Activated T-helper 1 cell treated with Interleukin-2 at 50 U/mL for 16 hours (primary cell): ENCODE data around the gene PLD1.
"Not testable (repeated sequence)": the region's sequence is repeated elsewhere in the genome, so short reads cannot be mapped to it uniquely, and the experiment has no call there.

Experiments
- DNase-seq: peaks from one replicate; pipeline ENCODE4 v3.0.0-alpha.2; 2020; ENCODE audit warnings: low read depth

PLD1 gene

DNA sequence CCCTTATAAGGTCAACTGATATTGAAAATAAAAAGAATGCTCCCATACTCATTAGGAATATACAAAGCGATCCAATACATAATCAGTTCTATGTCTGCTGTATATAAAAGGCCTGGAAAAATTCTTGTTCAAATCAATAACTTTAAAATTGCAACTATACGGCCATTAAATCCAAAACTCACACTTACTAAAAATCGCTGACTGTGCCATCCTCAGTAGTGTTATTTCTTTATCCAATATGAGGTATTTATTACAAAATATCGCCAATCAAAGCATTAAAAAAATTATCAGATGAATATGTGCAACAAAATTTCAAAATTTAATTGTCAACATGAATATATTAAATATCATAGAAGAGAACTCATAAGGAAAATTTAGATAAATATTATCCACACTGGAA lies 146.5 kb downstream of the PLD1 start:
- DNase-seq = no peak

DNA sequence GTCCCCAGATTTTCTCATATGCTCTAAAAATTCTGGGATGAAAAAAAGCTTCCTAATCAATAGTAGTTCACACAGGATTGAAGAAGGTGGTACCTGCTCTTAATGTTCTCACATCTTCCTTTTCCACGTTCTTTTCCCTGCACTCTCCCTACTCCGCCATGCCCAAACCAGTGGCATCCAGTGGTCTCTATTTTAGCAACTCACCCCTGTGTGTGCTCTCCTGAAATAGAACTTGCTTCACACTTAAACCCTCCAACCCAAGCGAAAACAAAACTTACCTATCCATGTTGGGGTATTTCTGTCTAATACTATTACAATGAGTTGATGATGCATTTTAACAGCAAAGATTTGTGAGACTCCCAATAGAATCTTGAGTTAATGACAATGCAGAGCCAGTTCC lies 148.8 kb downstream of the PLD1 start:
- no peak for DNase-seq

DNA sequence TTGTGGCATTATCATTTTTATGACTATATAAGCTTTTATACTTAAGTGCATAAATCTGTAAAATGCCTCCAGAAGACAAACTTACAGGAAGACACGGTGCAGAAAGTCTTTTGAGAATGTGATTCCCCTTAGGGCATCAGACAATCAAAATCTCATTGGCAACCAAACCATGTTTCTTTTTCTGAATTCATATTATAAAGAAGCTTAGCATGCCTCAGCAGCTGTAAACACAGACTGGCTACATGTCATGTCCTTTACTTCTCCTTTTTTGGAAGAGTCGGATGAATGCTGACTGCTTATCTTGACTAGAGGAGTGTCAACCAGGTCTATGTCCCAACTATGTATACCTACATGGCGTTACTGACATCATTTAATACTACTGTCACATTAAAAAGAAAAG lies 150.1 kb downstream of the PLD1 start:
- no peak for DNase-seq

DNA sequence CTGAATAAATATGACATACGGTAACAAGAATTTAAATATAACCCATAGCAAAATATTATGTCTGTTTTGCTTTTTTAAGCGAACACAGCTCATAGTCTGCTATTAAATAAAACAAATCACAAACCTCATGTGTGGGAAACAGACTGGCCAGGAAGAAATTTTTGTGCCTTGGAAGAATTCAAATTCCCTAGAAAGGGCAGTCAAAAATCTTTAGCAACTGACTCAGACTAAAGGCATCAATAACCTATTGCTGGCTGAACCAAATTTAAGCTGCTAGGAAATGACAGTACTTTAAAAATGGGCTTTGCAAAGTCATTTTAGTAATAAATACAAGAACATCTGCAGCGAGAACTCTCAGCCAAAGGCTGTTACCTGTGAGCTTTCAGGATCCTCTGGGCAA lies 151.4 kb downstream of the PLD1 start:
- no peak for DNase-seq

DNA sequence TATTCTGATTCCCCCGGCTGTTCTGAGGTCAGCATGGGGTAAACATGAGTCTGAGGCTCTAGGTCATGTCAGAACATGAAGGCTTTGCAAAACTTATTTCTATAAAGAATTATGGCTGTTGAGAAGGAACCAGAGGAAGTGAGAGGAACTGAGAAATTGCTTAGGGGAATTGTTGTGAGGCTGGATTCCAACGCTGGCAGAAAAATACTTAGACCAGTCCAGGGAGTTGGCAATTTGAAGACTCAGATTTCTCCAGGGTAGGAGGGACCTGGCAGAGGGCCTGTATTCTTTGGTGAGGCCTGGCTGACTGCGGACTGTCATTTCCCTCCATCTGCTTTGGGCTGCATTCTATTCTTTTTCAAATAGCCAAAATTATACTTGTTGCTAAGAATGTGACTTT lies 155.5 kb downstream of the PLD1 start:
- no peak for DNase-seq

DNA sequence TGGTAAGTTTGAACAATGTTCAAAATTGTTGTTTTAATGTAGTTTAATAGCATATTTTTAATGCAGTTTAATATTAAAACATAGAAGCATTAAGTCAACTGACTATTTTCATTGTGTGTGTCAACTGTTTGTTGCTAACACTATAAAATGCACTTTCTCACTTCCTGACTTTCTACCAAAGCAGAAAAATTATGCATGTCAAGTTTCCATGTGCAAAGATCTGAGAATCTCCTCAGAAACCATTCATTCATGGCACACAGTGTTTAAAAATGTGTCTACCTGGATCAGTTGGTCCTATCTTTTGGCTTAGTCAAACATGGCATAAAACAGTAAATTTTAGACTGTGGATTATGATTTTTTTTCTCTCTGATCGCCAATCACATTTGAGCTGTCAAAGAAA lies 156.0 kb downstream of the PLD1 start:
- DNase-seq = no peak

DNA sequence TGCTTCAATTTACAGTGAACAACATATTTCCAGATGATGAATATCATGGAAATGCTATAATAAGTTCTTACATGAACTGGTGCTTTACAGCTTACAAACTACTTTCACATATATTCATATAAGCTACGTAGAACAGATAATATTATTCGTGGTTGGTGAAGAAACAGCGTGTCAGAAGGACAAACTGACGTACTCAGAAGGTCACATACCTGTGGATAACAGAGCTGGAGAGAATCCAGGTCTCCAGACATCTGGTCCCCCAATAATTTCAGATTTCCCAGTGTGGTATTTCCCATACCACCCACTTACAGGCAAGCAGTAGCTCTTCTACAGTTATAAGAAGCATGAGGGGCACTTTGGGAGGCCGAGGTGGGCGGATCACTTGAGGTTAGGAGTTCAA lies 156.6 kb downstream of the PLD1 start:
- DNase-seq = no peak

DNA sequence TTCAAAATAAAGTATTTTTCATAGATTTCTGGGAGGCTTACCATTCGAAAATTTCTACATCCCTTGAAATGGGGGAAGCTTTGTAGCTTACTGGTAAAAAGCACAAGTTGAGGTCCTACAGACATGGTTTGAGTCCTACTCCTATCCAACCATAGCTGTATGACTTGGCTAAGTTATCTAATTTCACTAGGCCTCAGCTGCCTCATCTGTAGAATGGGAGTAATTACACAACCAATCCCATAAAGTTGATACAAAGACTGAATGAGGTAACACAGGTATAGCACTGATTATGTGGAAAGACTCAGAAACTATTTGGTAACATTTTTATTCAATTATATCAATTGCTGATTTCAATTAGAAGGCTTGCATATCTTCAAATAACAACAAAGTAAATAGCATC lies 157.4 kb downstream of the PLD1 start:
- DNase-seq = no peak

DNA sequence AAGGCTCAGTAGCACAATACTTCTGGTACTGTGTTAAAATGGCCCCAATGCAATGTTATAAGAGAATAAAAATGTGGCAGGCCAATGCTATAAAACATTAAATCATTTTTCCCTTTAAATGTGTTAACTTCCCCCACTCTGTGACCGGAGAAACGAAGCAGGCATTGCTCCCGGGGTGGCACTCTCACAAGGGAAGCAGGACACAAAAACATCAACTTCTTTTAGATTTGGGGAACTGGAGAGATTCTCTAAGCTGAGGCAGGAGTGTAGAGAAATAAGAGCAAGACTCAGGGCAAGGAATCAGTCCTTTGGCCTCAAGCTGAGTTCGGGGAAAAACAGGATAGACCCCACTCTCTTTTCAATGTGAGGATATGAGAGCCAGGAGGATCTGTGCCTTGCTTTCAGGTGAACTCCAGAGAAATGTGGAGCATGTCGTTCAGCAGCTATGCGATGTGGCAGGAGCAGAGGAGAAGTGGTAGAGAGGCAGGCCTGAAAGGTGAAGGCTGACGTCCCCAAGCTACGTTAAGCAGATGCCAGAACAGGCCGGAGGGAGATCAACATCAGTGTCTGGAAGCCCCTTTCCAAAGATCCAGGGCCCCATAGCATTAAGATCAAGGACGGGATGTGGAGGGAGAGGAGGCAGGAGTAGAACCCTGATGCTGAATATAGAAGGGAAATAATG lies 160.2 kb downstream of the PLD1 start:
- DNase-seq = no peak

DNA sequence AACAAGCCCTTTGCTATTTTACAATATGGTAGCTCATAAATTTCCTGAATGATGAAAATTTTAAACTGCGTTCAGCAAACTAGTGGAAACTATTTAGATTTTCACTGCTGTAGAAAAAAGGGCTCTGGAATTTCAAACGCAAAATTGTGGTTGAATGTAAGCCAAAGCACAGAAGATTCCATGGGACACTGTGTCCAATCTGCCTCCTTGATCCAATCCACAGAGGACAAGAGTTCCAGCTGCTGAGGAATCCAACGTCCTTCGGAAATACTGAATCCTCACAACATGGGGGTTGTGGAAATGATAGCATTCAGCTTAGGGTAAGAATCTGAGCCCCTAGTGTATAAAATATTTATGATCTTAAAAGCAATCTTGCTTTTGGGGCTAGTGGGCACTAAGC lies 161.0 kb downstream of the PLD1 start:
- DNase-seq = no peak

DNA sequence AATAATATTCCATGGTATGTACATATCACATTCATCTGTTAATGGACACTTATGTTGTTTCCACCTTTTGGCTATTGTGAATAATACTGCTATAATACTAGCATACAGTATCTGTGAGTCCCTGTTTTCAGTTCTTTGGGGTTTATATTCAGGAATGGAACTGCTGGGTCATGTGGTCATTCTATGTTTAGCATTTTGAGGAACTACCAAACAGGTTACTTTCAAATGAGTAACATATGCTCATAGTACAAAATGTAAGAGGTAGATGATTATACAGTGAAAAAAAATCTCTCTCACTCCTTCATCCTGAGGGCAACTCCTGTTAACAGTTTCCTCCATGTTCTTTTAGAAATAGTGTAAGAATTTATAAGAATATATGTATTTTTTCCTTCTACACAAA lies 162.2 kb downstream of the PLD1 start:
- no peak for DNase-seq

DNA sequence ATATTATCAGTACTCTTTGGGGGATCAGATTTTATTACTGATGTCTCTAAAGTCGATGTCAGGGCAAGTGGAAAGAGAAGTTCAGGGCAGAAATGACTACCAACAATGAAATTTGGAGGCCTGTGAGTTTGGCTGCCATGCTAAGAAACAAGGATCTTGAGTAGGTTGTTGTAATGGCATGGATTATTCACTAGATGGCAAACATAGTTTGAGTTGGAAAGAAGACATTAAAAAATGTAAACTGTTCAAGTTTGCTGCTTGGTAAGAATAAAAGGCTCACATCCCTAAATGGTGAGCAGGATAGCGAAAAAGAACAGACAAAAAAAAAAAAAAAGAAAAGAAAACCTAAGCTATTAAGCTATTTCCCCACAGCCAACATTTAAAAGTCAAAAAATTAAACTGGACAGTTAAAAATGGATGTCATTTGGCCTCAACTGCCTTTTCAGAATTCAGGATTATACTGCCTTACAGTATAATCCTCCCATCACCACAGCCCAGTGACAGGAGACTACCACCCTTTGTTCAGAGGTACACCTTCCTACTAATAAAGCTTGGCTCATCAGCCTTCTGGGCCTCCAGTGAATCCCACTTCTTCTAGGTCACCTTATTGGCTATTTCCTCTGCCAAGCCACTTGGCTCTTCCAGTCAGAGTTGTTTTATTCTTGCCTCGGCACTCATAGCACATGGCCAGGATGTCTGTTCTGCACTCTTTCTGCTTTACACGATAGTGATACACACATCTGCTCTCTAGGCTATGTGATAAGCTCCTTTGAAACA lies 163.7 kb downstream of the PLD1 start:
- DNase-seq = no peak

DNA sequence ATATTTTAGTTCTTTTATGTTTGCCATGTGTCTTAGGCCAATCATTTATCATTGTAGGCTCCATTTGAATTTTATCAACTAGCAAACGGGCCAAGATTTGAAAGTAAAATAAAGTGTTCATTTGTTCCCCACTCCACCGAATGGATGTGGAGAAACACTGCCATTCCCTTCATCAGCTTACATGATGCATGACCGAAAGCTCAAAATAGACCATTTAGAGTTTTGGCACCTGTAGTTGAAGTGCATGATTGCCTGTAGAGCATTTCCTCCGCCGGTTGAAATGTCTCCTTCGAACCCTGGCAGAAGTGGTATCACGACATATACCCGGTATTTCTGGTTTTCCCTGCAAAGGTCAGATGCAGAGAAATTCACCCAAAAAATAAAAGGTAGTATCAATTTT lies 165.6 kb downstream of the PLD1 start:
- no peak for DNase-seq

DNA sequence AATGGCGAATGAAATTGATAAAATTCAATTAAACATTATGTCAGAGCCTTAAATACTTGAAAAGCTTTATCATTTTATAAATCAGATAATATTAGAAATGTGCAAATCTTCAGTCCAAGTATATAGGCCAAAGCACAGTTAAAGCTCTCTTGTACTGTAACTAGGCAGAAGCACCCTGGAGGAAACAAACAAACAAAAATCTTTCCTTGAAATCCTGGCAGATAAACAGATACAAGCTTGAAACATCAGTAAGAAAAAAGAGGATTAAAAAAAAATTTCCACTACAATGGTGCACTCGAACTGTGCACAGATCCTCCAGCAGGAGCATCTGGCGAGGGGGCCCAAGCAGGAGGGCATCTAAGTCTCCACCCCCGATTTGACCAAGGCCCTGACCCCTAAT lies 166.6 kb downstream of the PLD1 start:
- DNase-seq = no peak

DNA sequence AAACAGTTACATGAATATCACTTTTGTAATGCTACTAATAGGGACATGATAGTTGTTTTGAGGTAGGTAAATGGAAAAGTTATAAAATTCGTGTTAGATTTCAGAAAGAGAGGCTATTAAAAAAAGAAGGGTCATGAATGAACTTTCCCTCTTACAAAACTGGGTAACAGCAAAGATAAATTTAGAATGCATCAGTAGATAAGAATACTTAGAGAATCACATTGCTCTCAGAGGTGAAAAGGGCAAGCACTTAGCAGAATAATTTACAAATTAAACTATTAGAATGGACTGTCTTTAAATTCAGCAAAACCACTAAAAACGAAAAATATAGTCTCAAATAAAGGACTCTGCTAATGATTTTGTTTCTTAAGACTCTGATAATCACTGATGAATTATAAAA lies 167.2 kb downstream of the PLD1 start:
- DNase-seq = no peak

DNA sequence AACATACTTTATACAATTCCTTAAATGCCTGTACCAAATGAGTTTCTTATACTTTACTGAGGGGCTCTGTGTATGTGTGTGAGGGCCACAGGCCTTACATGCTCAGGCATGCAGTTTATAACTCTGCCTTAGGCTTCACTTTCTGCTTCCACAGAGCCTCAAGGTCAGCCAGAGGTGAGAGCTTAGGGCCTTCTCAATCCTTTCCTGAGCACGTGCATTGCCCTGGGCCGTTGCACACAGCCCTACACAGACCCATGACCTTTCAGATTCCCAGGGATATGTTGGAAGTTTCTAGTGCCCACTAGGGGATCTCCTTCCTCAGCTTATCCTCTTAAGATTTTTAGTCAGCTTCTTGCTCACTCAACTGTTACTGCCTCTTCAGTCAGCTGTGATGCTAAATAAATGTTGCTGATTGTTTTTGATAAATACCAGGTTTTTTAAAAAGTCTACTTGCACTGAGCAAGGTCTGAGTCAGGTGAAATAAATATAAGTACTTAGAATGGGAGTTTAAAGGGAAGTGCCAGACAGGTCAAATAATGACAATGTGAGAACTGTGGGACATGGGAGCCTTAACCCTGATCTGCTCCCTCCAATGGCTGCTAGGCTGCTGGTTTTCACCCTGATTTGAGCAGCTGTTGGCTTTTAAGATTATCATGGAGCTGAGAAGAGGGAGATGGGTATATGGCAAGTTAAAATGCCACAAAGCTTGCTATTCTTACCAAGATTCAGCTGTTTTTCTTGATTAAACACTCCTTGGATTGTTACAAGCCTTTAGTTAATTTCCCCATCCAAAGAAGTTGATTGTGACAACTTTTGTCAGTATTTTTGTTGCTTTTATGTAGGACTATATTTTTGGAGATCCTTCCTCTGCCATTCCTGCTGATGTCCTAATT lies 169.5 kb downstream of the PLD1 start:
- DNase-seq = no peak

DNA sequence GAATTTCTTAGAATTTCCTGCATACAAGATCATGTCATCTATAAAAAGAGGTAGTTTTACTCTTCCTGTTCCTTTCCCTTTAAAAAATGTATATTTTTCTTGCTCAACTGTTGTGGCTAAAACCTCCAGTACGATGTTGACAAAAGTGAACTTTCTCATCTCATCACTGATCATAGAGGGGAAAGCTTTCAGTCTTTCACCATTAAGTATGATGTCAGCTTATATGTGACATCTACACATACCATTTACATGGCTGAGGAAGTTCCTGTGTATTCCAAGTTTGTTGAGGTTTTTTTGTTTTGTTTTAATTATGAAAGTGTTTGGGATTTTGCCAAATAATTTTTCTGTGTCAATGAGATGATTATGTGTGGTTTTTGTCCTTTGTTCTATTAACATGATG lies 173.6 kb downstream of the PLD1 start:
- DNase-seq = no peak

DNA sequence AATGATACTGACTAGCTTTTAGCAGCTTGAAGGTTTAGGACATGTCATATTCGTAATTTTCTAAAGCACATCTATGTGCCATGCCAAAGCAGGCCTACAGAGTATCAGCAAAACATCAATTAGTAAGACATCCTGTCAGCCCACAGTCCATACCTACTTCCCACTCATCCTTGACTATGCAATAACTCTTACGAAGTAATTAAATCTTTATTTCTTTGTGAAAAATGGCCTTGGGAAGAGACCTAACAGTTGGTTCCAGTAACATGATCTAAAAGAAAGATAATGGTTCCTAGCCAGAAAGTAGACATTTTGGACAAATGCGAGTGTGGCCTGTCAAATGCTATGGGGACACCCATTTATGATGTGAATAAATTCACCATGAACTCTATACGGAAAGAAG lies 177.5 kb downstream of the PLD1 start:
- no peak for DNase-seq

DNA sequence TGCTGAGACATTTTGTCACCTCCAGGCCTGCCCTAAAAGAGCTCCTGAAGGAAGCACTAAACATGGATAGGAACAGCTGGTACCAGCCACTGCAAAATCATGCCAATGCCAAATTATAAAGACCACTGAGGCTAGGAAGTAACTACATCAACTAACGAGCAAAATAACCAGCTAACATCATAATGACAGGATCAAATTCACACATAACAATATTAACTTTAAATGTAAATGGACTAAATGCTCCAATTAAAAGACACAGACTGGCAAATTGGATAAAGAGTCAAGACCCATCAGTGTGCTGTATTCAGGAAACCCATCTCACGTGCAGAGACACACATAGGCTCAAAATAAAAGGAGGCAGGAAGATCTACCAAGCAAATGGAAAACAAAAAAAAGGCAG lies 183.5 kb downstream of the PLD1 start:
- not testable (repeated sequence) for DNase-seq

DNA sequence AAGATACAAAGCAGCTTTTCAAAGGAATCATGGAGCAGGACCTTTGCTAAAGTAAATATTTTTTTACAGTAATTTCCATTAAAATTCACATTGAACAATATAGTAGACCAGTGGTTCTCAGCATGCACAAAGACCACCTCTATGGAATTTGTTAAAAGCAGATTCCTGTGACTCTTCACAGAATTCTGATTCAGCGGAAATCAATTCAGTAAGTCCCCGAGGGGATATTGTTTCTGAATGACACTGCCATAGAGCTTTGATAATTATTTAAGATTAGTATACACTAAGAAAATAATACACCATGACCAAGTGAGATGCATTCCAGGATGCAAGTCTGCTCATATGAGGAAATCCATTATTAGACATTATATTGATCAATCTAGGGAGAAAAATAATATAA lies 188.2 kb downstream of the PLD1 start:
- no peak for DNase-seq

DNA sequence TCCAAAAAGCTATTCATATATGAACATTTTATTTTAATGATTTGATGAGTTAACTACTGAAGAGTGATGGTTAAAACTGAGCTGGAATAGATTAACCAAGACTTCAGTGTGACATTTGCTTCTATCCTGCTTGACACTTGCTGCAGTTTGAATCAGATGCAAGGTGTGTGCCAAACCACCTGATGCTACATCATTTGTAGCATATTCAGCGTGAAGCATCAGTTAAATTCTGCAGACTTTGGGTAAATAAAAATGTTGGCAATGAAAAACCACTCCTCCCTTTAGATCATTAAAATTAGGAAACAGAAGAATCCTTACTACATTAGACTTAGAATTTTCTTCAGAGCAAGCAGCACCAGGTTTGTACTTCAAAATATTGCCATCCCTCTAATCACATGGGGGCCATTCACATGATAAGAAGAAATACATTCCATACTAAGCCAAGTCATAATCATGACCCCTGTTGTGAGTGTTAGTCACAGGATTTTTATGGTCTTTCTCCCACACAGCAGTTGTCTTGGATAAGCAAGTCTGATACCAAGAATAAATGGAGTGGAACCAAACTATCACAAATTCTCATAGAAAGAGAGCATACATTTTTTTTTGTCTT lies 189.4 kb downstream of the PLD1 start:
- DNase-seq = no peak

DNA sequence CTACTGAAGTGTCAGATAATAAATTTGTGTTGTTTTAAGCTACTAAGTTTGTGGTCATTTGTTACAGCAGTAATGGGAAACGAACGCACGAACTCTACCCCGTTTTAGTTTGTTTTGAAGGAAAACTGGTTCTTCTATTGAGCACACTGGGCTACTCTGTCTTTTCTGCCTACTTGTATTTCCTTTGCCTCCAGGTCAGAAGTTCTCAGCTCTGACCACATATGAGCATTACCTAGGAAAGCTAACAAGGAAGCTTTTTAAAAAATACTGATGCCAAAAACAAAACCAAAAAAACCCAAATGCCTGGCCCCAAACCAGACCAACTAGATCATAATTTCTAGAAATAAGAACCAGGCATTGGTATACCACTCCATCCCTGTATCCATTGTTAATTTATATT lies 193.5 kb downstream of the PLD1 start:
- no peak for DNase-seq

DNA sequence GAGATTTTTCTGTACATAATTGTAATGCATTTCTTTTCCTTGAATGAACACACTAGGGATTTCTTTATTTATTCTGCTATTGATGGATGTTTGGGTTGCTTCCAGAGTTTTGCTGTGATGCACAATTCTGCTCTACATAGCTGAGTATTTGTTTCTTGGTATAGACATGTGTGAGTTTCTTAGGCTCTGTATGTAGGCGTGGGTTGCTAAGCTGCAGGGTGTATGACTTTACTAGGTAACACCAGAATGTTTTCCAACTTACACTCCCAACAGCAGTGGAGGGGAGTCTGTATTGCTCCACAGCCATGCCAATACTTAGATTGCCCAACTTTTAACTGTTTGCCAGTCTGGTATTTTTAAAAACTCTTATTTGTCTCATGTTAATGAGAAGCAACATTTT lies 194.6 kb downstream of the PLD1 start:
- DNase-seq = no peak
